Measurements from ENCODE around the gene APBB2.

- no peak for TF ChIP-seq CTCF (conservative IDR thresholded peaks at IDR 0.05)
- TF ChIP-seq EZH2 (IDR thresholded peaks at IDR 0.05; ENCODE audit: low read depth): no peak
Measured at GRCh38 chr4:40844261-40844660, 370.1 kb downstream of the APBB2 start.
